NOMO-1 treated with DMSO at 0.1 percent for 48 hours (cell line): Measurements from ENCODE around the gene MIOX.

ENCODE experiments used
- DNase-seq: peaks from one replicate; lab custom pipeline; 2025; ENCODE audit not compliant: unreplicated experiment; lab: John Stamatoyannopoulos, UW

The MIOX gene

DNA sequence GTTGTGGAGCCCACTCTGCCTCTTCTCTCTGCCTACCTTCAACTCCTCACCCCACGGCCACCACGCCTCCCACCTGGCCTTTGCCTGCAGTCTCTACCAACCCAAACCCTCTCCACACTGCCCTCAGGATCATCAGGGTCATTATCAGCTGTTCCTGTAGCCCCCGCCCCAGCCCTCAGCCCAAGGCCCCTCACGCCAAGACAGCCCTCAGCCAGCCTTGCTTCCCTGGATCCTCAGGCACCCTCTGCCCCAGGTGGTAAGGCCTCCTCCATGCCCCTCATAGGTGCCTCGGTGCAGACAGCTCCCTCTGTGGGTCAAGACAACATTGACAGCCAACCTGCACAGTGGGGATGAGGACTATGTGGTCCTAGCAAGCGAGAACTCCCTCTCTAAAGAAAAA is 13.6 kb upstream of the MIOX start:
- DNase-seq = no peak

DNA sequence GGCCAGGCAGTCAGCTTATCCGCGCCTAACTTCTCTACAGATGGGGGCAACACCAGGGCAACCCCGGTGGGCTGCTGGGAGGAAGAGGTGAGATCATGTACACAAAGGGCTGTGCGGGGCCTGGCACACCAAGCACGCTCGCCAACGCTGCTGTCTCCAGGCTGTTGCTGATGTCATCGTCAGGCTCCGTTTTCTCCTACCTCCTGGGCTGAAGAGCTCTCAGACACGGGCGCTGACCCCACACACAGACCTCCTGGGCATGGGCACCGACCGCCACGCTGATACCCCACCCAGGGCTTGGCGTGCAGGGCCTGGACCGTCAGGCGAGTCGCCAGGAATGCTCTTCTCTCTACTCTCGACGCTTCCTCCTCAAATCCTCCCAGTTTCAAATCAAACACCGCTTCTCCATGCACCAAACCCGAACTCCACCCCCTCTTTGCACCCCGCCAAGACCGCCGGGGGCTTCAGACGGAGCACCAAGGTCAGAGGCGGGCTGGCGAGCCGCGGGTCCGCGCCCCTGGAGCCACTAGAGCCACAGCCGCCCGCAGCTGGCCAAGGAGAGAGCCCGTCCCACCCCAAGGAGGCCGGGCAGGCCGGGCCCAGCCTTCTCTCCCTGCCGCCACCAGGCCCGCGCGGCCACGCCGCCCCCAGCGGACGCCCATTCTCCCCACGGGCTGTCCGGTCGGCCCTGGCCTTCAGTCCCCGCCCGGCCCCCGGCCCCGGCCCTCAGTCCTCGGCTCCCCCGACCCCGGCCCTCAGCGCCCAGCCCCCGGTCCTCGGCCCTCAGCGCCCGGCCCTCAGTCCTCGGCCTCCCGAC is 12.6 kb upstream of the MIOX start:
- DNase-seq = peak; percentile 21

DNA sequence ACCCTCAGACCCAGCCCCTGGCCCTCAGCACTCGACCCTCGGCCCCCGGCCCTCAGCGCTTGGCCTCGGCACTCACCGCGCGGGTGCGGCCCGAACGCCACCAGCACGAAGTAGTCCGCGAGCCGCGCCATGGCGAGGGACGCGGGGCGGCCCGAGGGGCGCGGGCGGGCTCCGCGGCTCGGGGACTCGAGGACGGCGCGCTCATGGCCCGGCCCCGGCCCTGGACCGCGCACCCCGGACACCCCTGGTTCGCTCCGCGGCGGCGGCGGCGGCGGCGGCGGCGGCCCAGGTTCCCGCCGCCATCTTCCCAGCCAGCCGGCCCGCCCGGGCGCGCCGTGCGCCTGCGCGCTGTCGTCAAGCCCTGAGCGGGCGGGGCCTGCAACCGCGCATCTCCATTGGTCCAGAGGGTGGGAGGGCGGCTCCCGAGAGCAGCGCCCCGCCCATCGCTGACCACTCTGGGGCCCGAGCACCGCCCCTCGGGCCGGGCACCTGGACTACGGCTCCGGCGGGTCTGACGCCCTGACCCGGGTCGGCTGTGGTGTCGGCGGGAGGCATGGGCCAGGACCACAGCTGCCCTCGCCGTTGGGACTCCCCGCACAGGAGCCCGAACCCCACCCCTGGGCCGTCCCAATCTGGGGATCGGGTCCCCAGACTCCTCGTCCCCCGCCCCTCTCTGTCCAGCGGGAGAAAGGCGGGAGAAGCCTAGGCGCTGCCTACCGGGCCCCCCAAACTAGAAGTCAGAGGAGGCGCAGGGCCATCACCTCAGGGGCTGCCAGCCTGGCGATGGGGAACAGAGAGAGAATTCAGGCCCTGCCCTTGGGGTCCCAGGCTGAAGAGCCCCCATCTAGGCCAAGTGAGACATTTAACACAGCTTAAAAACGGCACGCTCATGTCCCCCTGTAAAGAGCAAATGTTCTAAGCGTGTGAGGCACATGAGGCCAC is 11.7 kb upstream of the MIOX start, which contains the start of gene SBF1:
SBF1 (minus strand) TSS at position 326 of the 942 bp plus-strand sequence; CDS start at position 131, 195 bp downstream.
- peak; percentile 79 for DNase-seq

DNA sequence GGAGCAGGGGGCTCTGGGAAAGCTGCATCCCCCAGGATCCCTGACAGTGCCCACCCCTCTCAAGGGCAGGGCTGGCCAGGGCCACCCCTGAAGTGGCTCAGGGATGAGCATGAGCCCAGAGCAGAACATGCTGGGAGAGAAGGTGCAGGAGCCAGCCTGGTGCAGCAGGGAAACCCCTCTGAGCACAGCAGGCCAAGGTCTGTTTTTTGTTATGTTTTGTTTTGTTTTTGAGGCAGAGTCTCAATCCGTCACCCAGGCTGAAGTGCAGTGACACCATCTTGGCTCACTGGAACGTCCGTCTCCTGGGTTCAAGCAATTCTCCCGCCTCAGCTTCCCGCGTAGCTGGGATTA is 11.0 kb upstream of the MIOX start:
- DNase-seq = no peak

DNA sequence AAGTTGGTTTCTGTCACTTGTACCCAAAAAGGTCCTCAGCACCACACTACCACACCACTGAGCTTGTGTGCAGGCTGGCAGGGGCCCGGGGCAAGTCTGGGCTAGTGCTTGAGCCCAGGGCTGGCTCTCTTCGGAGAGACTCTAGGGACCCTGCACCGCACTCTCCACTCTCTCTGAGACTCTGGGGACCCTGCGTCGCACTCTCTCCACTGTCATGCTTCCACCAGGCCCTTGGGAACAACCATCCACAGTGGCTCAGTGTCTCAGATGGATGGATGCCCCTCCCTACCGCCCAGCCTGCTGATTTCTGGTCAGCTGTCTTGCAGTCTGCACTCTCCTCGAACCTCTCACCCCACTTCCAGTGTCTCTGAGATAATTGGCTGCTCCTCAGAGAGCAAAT is 9.8 kb upstream of the MIOX start:
- DNase-seq = no peak

DNA sequence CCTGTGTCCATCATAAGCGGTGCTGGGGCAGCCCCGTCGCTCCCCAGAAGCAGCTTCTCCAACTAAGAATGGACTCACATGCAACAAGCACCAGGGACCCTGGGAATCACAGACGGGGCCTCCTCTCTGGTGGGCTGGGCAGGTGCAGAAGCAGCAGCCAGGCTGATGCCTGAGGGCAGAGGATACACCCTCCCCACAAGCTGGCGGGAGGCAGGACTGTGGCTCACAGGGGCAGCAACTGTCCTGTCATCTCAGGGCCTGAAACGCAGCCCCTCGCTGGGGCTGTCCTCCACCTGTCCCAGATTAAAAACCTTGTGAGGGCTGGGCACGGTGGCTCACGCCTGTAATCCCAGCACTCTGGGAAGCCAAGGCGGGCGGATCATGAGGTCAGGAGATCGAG is 8.7 kb upstream of the MIOX start:
- DNase-seq = no peak

DNA sequence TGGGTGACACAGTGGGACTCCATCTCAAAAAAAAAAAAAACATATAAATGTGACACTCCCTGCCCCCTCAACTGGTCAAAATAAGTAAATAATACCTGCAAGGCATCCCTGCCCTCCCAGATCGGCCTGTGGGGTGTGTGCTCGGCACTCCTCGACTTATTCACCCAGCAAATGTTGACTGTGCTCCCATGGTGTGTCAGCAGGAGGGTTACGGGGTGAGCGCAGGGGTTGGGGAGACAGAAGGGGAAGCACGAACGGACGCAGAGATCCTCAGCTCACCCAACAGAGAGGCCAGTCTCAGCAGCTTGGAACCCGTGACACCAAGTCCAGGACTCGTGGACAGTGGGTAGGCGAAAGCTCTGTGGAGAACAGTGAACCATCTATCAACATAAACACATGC is 6.9 kb upstream of the MIOX start:
- no peak for DNase-seq

DNA sequence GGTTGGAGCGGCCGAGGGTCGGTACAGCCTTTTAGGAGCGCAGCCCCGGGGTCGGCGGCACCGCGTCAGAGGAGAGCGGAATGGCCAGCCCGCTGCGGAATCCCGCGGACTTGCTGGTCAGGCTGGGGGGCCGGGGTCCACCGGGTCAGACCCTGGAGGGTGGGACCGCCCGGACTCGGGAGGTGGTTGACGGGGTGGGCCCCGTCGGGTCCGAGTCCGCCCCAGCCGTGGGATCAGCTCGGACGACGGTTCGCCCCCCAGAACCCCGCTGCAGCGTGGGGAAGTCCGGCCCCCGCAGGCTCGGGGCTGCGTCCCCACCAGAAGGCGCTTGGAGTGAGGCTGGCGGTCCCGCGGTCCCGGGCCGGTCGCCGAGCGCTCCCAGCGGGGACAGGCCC is 5.6 kb upstream of the MIOX start:
- no peak for DNase-seq

DNA sequence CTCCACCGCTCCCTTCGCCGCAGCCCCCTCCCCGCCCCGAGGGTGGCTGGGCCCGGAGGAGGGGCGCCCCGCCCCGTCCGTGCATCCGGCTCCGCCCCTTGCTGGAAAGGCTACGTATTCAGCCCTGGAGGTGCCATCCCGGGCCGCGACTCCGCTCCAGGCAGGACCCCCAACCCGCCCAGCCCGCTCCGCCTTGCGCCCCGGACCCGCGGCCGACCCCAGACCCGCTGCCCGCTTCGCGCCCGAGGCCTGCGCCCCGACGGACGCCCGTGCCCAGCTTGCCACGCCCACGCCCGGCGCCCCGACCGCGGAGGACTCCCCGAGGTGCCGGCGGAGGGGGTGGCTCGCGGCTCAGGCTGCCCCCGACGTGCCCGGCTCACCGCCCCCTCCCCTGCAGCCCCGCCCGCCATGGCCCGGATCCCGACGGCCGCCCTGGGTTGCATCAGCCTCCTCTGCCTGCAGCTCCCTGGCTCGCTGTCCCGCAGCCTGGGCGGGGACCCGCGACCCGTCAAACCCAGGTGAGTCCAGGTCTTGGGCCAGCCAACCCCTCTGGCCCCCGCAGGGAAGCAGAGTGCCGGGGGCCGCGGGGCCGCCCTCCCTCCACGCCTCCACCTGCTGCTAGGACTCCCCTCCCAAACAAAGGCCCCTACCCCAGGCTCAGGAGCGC is 5.1 kb upstream of the MIOX start, which contains the start of gene ADM2:
ADM2 (plus strand) TSS at position 104 of the 667 bp plus-strand sequence; CDS start at position 409, 305 bp downstream.
- DNase-seq = no peak

DNA sequence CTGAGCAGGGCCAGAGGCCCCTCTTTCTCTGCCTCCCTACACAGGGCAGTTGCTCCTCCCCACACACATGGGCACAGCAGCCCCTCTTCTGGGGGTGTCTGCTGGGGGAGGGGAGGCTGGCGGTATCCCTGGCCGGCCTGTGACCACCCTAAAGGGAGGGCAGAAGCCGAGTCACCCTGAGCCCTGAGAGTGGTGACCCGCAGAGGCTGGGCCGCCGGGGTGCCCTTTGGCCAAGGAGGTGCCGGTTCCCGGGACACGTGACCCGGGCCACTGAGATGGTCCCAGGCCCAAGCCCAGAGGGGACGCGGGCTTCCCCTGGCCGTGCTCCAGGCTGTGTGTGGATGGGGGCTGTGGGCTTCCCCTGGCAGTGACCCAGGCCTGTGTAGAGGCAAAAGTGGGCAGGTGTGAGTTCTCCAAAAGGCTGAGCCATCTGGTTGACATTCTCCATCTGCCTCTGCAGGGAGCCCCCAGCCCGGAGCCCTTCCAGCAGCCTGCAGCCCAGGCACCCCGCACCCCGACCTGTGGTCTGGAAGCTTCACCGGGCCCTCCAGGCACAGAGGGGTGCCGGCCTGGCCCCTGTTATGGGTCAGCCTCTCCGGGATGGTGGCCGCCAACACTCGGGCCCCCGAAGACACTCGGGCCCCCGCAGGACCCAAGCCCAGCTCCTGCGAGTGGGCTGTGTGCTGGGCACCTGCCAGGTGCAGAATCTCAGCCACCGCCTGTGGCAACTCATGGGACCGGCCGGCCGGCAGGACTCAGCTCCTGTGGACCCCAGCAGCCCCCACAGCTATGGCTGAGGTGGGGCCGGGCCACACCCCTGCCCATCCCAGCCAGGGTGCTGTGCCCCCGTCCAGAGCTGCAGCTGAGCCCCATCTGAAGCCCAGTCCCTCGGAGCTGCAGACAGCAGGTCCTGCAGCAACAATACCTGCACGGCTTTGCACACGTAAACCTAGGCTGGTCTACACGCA is 4.3 kb upstream of the MIOX start:
- no peak for DNase-seq

DNA sequence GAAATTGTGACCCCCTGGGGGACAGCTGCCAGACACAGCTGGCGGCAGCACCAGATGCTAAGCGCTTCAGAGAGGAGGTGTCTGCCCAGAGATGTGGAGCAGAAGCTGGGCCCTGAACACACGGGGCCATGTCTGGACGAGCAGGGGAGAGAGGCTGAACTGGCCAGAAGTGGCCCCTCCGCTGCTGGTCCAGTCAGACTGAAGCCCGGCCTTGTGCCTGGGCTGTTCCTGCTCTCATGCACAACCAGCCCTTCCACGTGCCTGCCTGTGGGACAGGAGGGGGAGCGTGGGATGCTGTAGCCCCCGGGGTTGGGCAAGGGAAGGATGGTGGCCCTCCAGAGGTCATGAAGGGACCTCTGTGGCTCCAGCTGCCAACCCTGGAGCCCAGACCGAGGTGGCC is 3.6 kb upstream of the MIOX start:
- no peak for DNase-seq

DNA sequence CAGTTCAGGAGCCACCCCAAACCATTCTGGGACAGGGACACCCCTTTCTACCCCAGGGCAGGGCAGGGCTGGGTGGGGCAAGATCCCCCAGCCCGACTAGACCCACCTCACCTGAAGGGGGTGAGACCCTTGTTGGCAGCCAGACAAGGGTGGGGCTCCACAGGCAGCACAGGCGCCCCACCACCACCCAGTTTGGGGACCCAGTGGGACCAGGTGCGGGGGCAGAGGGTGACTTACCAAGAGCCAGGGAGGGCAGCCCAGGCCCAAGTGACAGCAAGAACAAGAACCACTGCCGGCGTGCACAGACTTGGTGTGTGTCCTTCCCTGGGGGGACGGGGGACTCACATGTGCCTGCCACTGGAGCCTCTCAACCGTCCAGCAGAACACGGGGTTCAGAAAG is 3.1 kb upstream of the MIOX start:
- DNase-seq = no peak

DNA sequence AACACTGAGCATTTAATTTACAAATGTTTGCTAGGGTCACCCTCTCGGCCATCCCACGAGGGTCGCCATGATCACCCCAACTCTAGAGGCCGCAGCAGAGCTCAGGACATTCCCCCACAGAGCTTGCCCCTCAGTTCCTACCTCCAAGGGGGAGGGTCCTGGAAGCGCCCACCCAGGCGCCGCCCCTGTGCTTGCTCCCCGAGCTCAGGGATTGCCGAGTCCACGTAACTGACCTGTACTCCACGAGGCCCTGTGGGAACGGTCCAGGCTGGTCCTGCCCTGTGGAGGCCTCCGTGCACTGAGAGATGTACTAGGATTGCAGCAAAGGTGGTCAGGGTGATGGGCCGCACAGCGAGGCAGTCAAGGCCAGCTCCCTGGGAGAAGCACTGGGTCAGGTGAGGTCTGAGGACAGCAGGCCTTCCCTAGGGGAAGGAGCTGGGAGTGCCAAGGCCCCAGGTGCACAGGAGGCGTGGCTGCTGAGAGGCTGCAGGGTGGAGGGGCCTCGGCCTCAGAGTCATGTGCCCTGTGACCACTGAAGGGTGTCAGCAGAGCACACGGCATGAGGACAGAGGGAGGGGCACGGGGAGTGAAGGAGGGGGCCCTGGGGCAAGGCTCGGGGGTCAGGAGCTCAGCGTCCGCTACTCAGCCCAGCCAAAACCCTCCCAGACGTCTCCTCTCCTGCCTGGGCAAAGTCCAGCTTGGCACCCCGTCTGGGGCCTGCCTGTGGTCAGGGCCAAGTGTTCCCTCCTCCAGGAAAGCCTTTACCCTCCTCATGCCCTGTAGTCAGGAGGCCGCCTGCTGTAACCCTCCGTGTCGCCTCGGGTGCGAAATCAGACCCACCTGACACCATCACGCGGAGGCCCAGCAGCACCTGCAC is 2.4 kb upstream of the MIOX start:
- no peak for DNase-seq

DNA sequence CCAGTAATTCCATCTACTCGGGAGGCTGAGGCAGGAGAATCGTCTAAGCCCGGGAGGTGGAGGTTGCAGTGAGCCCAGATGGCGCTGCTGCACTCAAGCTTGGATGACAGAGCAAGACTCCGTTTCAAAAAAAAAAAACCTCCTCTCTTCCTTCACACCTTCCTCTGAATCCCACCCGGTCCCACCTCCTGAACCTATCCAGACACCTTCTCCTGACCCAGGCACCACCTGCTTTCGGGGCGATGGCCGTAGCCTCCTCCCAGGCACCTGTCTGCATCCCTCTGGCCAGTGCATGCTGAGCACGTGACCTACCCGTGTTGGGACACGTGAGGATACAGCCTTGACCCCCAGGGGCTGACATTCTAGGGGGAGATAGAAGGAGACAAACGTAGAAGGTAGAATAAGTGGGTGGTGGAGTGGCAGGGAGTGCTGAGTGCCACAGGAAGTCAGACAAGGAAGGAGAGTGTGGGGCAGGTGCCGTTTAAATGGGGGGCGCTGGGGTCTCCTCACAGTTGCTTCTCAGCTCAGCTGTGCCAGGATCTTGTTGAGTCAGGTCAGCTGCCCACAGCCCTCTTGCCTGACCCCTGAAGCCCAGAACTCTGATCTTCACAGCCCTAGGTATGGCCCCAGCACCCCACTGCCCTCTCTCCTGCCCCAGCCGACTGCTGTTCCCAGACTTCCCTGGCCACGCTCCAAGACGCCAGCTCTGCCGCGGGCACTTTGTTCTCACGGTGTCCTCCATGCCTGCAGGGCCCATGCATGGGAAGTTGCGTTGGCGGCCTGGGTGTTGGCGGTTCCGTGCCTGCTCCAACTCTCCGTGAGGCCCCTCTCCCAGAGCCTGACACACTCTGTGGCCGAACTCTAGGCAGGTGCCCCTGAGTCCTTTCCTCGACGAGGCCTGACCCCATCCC is 1.2 kb upstream of the MIOX start:
- no peak for DNase-seq

DNA sequence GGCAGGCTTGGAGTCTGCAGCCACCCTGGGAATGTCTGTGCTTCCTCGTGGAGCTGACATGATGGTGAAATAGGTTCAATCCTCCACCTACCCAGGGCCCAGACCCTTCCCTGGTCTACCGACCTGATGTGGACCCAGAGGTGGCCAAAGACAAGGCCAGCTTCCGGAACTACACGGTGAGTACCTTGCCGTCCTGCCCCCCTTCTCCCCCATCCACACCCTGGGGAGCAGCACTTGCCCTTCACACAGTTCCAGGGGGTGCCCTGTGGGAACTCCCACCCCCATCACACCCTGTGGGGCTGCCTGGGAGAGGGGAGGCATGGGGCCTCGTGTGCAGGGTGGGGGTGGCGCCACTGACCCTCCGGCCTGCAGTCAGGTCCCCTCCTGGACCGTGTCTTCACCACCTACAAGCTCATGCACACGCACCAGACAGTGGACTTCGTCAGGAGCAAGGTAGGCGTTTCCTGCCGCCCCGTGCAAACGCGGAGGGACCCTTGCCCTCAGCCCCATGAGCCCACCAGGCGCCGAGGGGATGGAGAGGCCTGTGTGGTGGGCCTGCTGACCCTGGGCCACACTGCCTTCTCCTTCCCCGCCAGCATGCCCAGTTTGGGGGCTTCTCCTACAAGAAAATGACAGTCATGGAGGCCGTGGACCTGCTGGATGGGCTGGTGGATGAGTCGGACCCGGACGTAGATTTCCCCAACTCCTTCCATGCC is 789 bp downstream of the MIOX start:
- no peak for DNase-seq

DNA sequence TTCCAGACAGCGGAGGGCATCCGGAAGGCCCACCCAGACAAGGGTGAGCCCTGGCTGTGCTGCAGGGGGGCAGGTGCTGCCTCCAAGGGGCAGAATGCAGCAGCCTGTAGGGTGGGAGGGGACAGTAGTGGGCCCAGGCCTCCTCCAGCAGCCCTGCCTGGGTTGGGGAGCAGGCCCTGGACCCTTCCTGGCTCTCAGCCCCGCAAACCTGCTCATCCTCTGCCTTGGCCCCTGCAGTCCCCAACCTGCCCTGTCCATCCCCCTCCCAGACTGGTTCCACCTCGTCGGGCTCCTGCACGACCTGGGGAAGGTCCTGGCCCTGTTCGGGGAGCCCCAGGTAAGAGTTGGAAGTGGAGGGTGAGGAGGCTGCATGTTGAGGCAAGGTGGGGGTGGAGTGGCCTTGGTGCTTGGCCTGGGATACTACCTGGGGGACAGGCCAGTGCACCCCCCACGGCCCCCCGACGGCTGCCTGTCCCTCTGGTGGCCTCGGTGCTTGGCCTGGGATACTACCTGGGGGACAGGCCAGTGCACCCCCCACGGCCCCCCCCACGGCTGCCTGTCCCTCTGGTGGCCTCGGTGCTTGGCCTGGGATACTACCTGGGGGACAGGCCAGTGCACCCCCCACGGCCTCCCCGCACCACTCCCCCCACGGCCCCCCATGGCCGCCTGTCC is 1.5 kb downstream of the MIOX start:
- DNase-seq = no peak

DNA sequence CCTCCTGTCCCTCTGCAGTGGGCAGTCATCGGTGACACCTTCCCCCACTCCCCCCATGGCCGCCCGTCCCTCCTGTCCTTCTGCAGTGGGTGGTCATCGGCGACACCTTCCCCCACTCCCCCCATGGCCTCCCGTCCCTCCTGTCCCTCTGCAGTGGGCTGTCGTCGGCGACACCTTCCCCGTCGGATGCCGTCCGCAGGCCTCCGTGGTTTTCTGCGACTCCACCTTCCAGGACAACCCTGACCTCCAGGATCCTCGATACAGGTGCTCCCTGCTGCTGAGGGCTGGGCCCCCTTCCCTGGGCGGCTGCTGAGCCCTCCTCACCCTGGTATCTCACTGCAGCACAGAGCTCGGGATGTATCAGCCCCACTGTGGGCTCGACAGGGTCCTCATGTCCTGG is 2.2 kb downstream of the MIOX start:
- DNase-seq = no peak
